ENCODE data around the gene FAM13B. TPM values are rescaled to one million over a fixed set of nuclear protein-coding genes. Genes with fewer than 3 reads are reported as not detected.
"Not testable (repeated sequence)": the region's sequence is repeated elsewhere in the genome, so short reads cannot be mapped to it uniquely, and the experiment has no call there.

The FAM13B gene
- total and polyA plus RNA-seq, 2 of the 8 experiments (the other 6 are each of a cell fraction or from before 2014, with no cell fraction given), result 6.4 to 17.0 TPM

DNA sequence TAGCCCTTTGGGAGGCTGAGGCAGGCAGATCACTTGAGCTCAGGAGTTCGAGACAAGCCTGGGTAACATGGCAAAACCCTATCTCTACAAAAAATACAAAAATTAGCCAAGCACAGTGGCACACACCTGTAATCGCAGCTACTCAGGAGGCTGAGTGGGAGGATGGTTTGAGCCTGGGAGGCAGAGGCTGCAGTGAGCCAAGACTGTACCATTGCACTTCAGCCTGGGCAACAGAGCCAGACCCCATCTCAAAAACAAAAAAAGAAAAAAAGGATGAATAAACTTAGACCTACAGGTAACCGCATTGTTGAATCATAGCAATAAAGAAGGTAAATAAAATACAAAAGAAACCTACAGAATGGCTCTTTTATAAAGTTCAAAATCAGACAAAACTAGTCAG, 12.4 kb upstream of the FAM13B start:
- H2BK15ac ChIP-seq (ENCODE audit: low read length); H3K14ac ChIP-seq (ENCODE audit: insufficient read length); H3K4me2 ChIP-seq (ENCODE audit: insufficient read depth in 1 of 2, low read depth in 2 of 2, low read length in 2 of 2); H2BK20ac ChIP-seq (ENCODE audit: low read length); H4K5ac ChIP-seq (ENCODE audit: insufficient read length, low read depth, low read length); H2AFZ ChIP-seq (ENCODE audit: low read length); H3K27me3 ChIP-seq (replicated peaks in 1 of 4; ENCODE audit: control insufficient read depth in 3 of 4, extremely low read depth in 1 of 4, insufficient read depth in 3 of 4, low read length in 3 of 4); H3K36me3 ChIP-seq (ENCODE audit: control insufficient read depth in 2 of 4, insufficient read depth in 4 of 4, low read length in 3 of 4); H3K23me2 ChIP-seq (ENCODE audit: low read depth, low read length); H3K79me1 ChIP-seq (ENCODE audit: low read depth, low read length); H4K20me1 ChIP-seq (replicated peaks in 1 of 2; ENCODE audit: control insufficient read depth in 1 of 2, insufficient read depth in 2 of 2, low read length in 2 of 2); H3K27ac ChIP-seq (ENCODE audit: low read depth, low read length); H4K91ac ChIP-seq (replicated peaks; ENCODE audit: insufficient read length, low read length); H2BK120ac ChIP-seq (replicated peaks; ENCODE audit: low read depth, low read length); FAIRE-seq; H2BK5ac ChIP-seq (ENCODE audit: low read depth, low read length); H3K9ac ChIP-seq (replicated peaks in 1 of 4; ENCODE audit: extremely low read depth in 1 of 4, low read depth in 3 of 4, low read length in 3 of 4); H3K4ac ChIP-seq (replicated peaks; ENCODE audit: insufficient read length, low read depth, low read length); H3K56ac ChIP-seq (replicated peaks; ENCODE audit: insufficient read length, low read depth, low read length); H3K79me2 ChIP-seq (ENCODE audit: control insufficient read depth in 1 of 2, insufficient read depth in 2 of 2, low read length in 2 of 2); POLR2A ChIA-PET (ENCODE audit: partially characterized antibody); DNase-seq (ENCODE audit: low read depth in 1 of 2, low spot score in 2 of 2); H3K4me1 ChIP-seq (replicated peaks in 1 of 4; ENCODE audit: control insufficient read depth in 3 of 4, insufficient read depth in 4 of 4, low read length in 3 of 4); H4K8ac ChIP-seq (ENCODE audit: extremely low read depth, insufficient read depth, low read length); H3K4me3 ChIP-seq (ENCODE audit: extremely low read depth in 1 of 4, insufficient read depth in 2 of 4, low read depth in 3 of 4, low read length in 4 of 4); H3K23ac ChIP-seq (ENCODE audit: insufficient read length); H3K18ac ChIP-seq (ENCODE audit: extremely low read depth, low read length); H2AK5ac ChIP-seq (ENCODE audit: low read depth, low read length); H2BK12ac ChIP-seq (ENCODE audit: low read depth, low read length); H3K9me3 ChIP-seq (ENCODE audit: insufficient read depth in 2 of 2, low read depth in 1 of 2, low read length in 1 of 2): not testable (repeated sequence)
- CTCF ChIA-PET (ENCODE audit: partially characterized antibody), result interaction anchor here (0.7 to 2.6 kb wide), 4 partner anchors 10 to 86 kb away, joined by 4 to 13 read pairs (median 6); no protein-coding TSS in a partner anchor
- 91% methylated on average over 3 of the region's 3 CpGs; no CpG with 5 or more reads in 1 of the 2 experiments for whole genome bisulfite sequencing, 2 experiments (ENCODE audit: extremely low coverage in 1 of 2, insufficient coverage in 1 of 2, insufficient read length in 1 of 2, insufficient replicate concordance in 2 of 2, low coverage in 1 of 2, low lambda C conversion rate in 2 of 2, missing lambda C conversion rate in 1 of 2)

Data from H1 (cell line).